Suppressor macrophage treated with lipopolysaccharide for 1 hour (primary cell): ENCODE measurements around the gene PSMA2.
A peak's percentile ranks its signal among the peaks of the same experiment; 100 is the strongest.

Source experiments
- DNase-seq, 3 donors: peaks; one replicate each; pipeline ENCODE4 v3.0.0-alpha.2; 2020 to 2022

The PSMA2 gene

DNA sequence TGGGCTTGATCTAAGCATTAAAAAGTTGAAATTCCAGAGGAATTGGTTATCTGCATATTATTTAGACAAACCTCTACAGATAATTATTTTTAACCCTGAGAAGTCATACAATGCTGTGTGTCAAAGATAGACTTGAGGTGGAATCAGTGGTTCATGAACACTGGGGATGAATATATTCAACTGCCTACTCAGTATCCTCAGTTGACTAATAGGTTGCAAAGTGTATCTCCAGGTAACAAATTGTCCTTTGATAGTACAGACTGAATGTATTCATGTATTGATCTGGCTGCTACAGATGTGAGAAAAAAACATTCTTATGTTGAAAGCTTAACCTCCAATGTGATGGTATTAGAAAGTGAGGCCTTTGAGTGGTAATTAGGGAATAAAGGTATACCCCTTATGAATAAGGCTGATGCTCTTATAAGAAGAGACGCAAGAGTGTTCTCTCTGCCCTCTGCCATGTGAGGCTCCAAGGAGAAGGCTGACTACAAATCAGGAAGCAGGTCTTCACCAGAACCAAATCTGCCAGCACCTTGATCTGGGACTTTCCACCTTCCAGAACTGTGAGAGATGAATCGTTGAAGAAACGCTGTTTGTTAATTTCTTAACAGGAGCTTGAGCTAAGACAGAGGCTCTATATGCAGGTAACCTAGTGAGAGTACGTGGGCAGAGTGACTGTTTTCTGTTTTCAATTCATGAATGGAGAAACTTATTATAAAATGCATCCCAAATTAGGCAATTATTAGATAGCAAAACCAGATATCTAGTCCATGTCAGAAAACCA is 7.7 kb upstream of the PSMA2 start:
- DNase-seq = no peak

DNA sequence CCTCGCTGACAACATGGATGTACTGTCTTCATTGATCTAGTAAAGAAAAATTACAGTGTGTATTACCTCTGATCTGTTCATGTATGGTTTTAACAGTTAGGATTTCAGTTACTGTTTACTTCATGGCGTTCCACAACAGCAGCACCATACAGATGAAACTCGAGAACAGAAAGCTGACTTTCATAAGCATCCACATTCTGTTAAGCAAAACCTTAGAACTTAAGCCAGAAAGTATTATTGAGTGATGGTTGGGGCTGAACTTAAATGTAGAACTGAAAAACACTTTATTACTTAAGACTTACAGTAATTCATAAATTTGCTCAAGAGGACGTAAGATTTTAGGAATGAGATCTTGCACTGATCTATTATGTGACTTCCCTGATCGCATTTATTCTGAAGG is 3.9 kb upstream of the PSMA2 start:
- DNase-seq = no peak

DNA sequence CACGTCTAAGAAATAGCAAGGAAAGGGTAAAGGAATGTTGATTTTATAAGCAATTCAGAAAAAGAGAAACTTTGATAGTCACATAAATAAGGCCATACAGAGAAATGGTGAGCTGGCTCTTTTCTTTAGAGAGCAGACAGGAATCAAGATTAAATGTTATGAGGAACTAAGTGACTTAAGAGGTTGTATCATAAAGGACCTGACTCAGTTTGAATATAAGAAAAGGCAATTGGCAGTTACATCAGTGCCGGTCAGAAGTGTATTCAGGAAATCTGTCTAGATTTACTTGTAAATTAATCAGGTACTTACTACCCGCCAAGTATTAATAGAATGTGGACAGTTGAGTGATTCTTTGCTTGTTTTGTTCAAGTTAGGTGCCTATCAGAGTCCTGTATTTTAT is 2.3 kb upstream of the PSMA2 start:
- peak; percentile 13 to 58 (median 42) for DNase-seq

GRCh38 chr7:42932811-42933591 is 1.0 kb upstream of the PSMA2 start:
- peak in 2 of 3 donors; percentile 26 for DNase-seq

DNA sequence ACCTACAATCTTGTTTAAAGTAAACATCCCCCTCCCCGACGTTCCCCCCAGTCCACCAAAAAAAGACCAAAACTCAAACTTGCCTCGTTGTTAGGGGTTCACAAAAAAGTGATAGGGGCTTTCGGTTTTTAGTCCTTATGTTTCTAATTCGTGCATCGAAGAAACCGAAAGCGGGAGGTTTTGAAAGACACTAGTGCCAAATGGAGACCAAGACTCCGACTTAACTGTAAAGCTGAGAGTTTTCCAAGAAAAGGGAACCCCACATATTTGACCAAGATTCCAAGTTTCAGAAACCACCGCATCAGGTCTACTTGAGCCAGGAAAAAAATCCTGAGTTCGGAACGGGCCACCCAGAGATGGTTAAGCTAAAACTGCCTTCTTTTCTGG is 534 bp downstream of the PSMA2 start:
- DNase-seq = peak; percentile 47 to 77 (median 70)

GRCh38 chr7:42930889-42931288 is 1.1 kb downstream of the PSMA2 start:
- DNase-seq = peak in 1 of 3 donors; percentile 22

GRCh38 chr7:42929449-42929848 is 2.5 kb downstream of the PSMA2 start:
- DNase-seq = no peak

DNA sequence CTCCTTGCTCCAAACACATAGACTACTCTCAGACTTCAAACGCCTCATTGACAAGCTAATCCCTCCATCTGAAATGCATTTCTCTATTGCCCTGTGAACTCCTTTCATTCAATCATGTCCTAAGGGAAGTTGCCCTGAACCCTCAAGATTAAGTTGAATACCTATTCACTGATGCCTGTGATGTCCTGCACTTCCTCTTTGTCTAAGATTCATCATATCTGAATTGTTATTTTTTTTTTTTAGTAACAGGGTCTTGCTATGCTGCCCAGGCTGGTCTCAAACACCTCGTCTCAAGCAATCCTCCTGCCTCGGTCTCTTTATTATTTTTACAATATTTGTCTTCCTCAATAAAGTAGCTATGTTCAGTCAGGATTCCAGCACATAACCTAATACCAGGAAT is 3.2 kb downstream of the PSMA2 start:
- no peak for DNase-seq

DNA sequence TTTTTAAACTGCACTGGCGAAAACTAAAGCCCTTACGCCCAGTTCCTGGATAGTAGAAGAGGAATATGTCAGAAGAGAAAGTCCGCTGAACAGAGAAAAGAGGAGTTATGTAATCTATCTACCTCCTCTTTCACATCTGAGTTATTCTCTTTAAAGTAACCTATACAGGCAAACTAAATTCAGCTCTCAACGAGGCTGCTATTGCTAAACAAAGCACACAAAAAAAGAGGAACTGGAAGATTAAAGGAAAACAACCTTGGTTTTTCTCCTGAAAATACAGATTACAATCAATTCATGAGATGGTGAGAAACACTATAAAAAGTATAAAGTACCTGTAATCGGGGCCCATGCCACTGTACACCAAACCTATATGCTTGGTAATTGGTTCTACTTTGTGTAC is 5.8 kb downstream of the PSMA2 start:
- peak in 1 of 3 donors; percentile 29 for DNase-seq

- no peak for DNase-seq
These were observed 6.3 kb downstream of the PSMA2 start for GRCh38 chr7:42925630-42926029.

GRCh38 chr7:42924223-42924838 is 7.6 kb downstream of the PSMA2 start:
- peak in 1 of 3 donors; percentile 54 for DNase-seq

GRCh38 chr7:42922017-42922753 is 9.8 kb downstream of the PSMA2 start:
- DNase-seq = peak in 1 of 3 donors; percentile 7

DNA sequence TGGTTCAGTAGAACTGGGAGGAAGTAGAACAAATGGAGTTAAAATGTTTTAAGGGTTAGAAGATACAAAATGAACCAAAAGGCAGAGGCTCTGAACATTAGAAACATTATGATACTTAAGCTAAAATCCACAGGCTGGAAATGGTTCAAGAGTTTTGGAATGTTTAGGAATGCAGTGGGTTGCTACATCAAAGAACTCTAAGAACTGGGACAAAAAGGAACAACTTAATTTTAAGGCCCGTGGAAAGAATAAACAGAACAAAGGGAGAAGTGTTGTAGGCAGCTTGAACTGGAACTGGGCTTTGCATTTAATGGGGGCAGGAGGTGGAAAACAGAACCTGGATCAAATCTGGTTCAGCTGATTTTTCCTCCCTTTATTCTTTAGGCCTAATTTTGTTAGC is 16.6 kb downstream of the PSMA2 start:
- no peak for DNase-seq

DNA sequence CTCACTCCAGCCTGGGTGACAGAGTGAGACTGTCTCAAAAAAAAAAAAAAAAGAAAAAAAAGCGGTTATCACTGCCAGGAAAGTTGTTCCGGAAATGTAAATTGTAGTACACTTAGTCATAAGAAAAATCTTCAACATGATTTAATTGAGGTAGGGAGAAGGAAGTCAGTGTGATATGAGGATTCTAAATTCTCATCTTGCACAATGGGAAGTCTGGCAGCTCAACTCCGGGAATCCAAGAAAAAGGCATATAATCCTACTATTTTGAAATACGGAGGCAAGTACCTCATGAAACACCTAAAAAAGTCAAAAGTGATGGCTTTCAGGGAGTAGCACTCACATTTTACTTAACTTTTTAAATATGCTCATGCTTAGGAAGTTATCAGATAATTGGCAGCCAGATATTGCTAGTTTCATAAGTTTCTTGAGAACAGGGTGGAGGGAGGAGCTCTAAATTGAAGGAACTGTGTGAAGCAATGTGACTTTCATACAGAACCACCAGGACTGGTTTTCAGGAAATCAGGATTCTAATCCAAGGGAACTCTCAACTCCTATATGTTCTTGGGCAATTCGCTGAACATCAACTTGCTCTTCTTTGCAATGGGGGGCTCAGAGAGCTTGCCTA is 17.4 kb downstream of the PSMA2 start:
- DNase-seq = peak; percentile 18 to 75 (median 41)

- no peak for DNase-seq
These were observed 18.0 kb downstream of the PSMA2 start for GRCh38 chr7:42914009-42914408.

DNA sequence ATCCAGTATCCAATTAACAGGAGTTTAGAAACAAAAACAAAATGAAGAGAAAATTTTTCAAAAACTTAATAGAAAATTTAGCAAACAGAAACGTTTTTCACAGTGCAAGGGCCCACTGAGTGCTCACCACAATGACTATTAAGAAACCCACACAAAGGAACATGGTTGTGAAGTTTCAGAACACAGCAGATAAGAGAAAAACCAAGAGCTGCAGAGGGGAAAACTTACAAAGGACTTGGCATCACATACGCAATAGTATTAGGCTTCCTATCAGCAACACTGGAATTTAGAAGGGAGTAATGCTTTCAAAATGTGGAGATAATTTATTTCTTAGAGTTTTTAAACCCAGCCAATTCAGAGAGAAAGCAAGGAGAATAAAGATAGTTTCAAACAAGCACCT is 18.4 kb downstream of the PSMA2 start:
- no peak for DNase-seq

DNA sequence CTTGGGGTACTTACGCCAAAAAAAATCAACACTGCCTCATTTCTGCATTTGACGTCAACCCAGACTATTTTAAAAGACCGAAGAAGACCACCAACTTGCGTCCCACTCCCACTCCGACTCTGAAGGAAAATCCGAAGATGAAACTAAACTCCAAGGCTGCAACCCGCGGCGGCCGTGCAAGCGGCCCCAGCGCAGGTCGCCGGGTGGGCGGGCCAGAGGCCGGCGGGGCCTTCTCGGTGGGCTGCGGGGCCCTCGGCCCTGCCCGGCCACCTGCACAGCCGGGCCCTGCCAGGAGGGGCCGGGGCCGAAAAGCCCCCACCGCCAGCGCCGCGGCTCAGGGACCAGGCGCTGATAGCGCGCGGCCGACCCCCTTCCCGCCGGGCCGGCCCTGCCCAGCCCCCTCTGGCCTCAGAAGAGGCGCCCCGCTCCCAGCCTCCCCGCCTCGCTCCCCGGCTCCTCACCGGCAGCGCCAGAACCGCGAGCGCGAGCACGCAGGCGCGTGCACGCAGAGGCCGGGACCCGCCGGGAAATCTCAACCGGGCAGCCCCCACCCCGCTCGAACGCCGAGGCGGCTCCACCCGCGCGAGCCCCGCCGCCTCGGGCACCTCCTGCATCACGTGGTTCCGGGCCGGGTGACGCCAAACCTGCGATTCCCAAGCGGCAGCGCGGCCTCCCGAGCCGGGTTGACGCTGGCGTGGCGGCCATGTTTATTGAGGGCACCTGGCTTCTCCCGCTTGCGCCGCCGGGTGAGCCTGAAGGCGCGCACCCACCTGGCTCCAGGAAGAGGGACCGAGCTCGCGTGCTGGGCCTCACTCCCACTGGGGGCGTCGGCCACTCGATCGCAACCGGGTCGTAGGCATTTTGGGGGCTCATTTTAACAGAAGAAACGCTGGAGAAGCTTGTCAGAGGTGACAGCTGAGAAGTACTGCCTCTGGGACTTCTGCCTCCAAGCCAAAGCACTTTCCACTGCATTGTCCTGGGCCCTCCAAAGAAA is 20.2 kb downstream of the PSMA2 start, which contains the start of gene C7orf25:
TSS of gene C7orf25 (minus strand) at position 617 of the 994 bp plus-strand sequence. CDS start 1,170 bp downstream, outside the sequence.
- peak; percentile 95 to 97 (median 97) for DNase-seq

GRCh38 chr7:42910306-42910705 is 21.7 kb downstream of the PSMA2 start:
- DNase-seq = no peak

GRCh38 chr7:42907316-42907715 is 24.7 kb downstream of the PSMA2 start:
- DNase-seq = no peak

DNA sequence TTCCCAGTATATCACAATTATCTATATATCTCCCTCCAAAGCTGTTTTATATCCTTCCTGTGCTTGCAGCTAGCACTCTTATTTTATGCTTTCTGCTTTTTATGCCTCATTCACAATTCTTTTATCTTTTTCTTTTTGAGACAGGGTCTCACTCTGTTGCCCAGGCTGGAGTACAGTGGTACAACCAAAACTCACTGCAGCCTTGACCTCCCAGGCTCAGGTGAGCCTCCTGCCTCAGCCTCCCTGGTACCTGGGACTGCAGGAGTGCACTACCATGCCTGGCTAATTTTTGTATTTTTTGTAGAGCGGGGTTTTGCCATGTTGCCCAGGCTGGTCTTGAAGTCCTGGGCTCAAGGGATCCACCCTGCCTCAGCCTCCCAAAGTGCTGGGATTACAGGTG is 25.8 kb downstream of the PSMA2 start:
- DNase-seq = no peak

DNA sequence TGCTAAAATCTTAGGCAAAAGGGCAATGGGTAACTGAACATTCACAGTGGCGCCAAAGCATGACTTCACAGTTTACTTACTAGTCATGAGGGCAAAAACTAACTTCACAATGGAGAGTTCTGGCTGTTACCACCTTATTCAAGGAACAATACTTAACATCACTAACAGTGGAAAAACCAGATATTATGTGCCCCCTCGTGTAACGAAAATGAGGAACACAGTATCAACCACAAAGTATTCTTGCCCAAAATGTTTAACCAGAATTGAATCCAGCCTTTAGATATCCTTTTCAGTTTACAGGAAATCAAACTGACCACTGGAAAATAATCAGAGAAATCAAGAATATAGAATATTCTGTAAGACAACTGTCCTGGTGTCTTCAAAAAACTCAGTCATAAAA is 29.6 kb downstream of the PSMA2 start:
- DNase-seq = no peak
